ENCODE measurements around the gene SPEG.
A peak's percentile ranks its signal among the peaks of the same experiment; 100 is the strongest.

SPEG gene

GRCh38 chr2:219400562-219400961, 34.1 kb upstream of the SPEG start:
- Histone ChIP-seq H3K4me1 (ENCODE audit: low read length) (peaks cover 4% of the 10 kb centered on the region; the same call in 1 of the 2 replicates), H3K79me2 (ENCODE audit: low read length) (no peaks in the 10 kb centered on the region), H3K27me3 (ENCODE audit: low read depth, low read length) (no peaks in the 10 kb centered on the region), H3K9me3 (ENCODE audit: insufficient read depth, low read length) (no peaks in the 10 kb centered on the region), H3K36me3 (replicated peaks; ENCODE audit: low read depth, low read length) (no peaks in the 10 kb centered on the region), H3K4me3 (ENCODE audit: low read length) (no peak overlapping the region), H3K4me2 (ENCODE audit: low read length) (no peak overlapping the region), H3K27ac (ENCODE audit: low read length) (no peak overlapping the region), H4K20me1 (ENCODE audit: insufficient read depth, low read length) (no peaks in the 10 kb centered on the region), H3K9ac (ENCODE audit: low read length) (no peak overlapping the region), H2AFZ (ENCODE audit: low read depth, low read length) (no peak overlapping the region)
- TF ChIP-seq CTCF (IDR thresholded peaks at IDR 0.05; ENCODE audit: low read depth, low read length): no peak
- no peak for TF ChIP-seq EZH2phosphoT487 (IDR thresholded peaks at IDR 0.05; ENCODE audit: low read depth)

DNA sequence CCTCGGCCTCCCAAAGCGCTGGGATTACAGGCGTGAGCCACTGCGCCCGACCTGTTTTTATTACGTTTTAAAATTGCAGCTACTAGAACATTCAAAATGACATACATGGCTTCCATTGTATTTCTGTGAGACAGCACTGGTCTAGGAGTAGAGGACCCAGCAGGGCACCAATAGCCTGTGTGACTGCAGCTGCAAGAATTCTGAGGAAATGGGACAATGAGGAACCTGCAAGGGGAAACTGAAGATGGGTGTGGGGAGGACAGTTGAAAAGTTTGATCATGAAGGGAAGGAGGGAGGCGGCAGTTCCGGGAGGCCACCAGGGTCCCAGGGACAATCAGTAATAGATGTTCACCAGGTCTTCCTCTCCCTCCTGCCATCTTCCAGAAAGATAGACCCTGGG, 33.0 kb upstream of the SPEG start:
- Histone ChIP-seq H3K79me2 (ENCODE audit: low read length) (no peaks in the 10 kb centered on the region), H3K27ac (ENCODE audit: low read length) (no peak overlapping the region), H3K4me1 (ENCODE audit: low read length) (peaks cover 4% of the 10 kb centered on the region; the same call in 1 of the 2 replicates), H3K4me2 (ENCODE audit: low read length) (no peak overlapping the region), H2AFZ (ENCODE audit: low read depth, low read length) (no peak overlapping the region), H3K9ac (ENCODE audit: low read length) (no peak overlapping the region), H3K36me3 (replicated peaks; ENCODE audit: low read depth, low read length) (no peaks in the 10 kb centered on the region), H3K27me3 (ENCODE audit: low read depth, low read length) (no peaks in the 10 kb centered on the region), H3K4me3 (ENCODE audit: low read length) (no peak overlapping the region), H4K20me1 (ENCODE audit: insufficient read depth, low read length) (no peaks in the 10 kb centered on the region), H3K9me3 (ENCODE audit: insufficient read depth, low read length) (no peaks in the 10 kb centered on the region)
- TF ChIP-seq EZH2phosphoT487 (IDR thresholded peaks at IDR 0.05; ENCODE audit: low read depth) (no peak), CTCF (IDR thresholded peaks at IDR 0.05; ENCODE audit: low read depth, low read length) (no peak)

DNA sequence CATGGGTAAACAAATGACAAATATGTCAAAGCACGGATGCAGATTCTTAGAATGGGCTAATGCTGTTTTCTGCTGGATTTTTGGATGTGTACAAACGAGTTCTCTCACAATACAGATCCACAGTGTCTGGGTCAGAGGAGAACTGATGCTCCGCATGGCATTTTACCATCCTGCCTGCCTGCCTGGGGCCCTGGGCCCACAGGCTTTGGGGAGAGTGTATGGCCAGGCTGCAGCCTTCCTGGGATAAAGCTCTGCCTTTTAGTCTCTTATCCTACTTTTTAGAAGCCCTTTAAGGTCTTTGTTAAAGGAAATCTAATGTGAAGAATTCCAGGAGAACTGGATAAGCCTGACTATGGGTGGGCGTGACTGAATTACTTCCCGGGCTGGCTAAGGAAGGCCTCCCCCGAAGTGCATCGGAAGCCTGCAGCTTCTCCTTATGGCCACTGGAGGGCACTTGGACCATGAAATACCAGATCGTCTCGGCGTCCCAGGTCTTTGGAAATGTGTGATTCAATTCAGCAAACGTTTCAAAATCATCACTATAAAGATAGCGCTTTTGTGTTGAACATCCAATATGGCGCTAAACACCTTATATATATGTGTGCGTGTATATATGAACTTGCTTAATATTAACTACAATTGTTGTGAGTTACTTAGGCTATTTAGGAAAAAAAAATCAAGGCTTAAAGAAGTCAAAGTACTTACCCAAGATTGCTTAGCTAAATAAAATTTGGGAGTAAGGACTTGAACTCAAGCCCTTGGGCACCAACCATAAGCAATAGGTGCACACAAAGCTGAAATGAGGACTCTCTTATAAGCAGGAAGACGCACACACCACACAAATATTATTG, 31.8 kb upstream of the SPEG start:
- 0 out of 2 replicates have a peak overlapping the region, but pooled peaks have one; percentile 9 for H2AFZ ChIP-seq (ENCODE audit: low read depth, low read length)
- H3K4me1 ChIP-seq (ENCODE audit: low read length): peaks cover 4% of the 10 kb centered on the region; the same call in 1 of the 2 replicates
- H3K27ac ChIP-seq (ENCODE audit: low read length): no peak overlapping the region
- TF ChIP-seq EZH2phosphoT487 (IDR thresholded peaks at IDR 0.05; ENCODE audit: low read depth) (no peak), CTCF (IDR thresholded peaks at IDR 0.05; ENCODE audit: low read depth, low read length) (peak; percentile 79)
- H3K9me3 ChIP-seq (ENCODE audit: insufficient read depth, low read length): no peaks in the 10 kb centered on the region
- no peak overlapping the region for H3K4me3 ChIP-seq (ENCODE audit: low read length)
- no peaks in the 10 kb centered on the region for H4K20me1 ChIP-seq (ENCODE audit: insufficient read depth, low read length)
- no peaks in the 10 kb centered on the region for H3K79me2 ChIP-seq (ENCODE audit: low read length)
- peak overlapping the region; percentile 49 for H3K4me2 ChIP-seq (ENCODE audit: low read length)
- no peaks in the 10 kb centered on the region for H3K27me3 ChIP-seq (ENCODE audit: low read depth, low read length)
- no peaks in the 10 kb centered on the region for H3K36me3 ChIP-seq (replicated peaks; ENCODE audit: low read depth, low read length)
- H3K9ac ChIP-seq (ENCODE audit: low read length): no peak overlapping the region

DNA sequence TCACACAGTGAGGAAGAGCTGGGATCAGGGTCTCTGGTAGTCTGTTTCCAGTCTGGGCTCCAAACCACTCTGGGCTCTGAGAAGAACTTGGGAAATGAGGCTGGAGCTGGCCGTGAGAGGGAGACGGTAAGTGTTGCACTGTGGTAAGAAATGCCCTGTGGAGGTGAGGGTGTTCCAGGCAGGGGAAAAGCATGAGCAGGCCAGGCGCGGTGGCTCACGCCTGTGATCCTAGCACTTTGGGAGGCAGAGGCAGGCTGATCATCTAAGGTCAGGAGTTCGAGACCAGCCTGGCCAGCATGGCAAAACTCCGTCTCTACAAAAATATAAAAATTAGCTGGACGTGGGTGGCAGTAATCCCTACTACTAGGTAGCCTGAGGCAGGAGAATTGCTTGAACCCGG, 30.8 kb upstream of the SPEG start:
- Histone ChIP-seq H4K20me1 (ENCODE audit: insufficient read depth, low read length) (no peaks in the 10 kb centered on the region), H2AFZ (ENCODE audit: low read depth, low read length) (no peak overlapping the region), H3K4me2 (ENCODE audit: low read length) (no peak overlapping the region), H3K9ac (ENCODE audit: low read length) (no peak overlapping the region), H3K36me3 (replicated peaks; ENCODE audit: low read depth, low read length) (no peaks in the 10 kb centered on the region), H3K9me3 (ENCODE audit: insufficient read depth, low read length) (no peaks in the 10 kb centered on the region), H3K4me1 (ENCODE audit: low read length) (peaks cover 4% of the 10 kb centered on the region; the same call in 1 of the 2 replicates), H3K79me2 (ENCODE audit: low read length) (no peaks in the 10 kb centered on the region), H3K4me3 (ENCODE audit: low read length) (no peak overlapping the region), H3K27ac (ENCODE audit: low read length) (no peak overlapping the region), H3K27me3 (ENCODE audit: low read depth, low read length) (no peaks in the 10 kb centered on the region)
- TF ChIP-seq EZH2phosphoT487 (IDR thresholded peaks at IDR 0.05; ENCODE audit: low read depth) (no peak), CTCF (IDR thresholded peaks at IDR 0.05; ENCODE audit: low read depth, low read length) (no peak)

Data from OCI-LY3 (cell line).